SK-N-SH (cell line): ENCODE measurements around the gene RAD51B. TPM values are rescaled to one million over a fixed set of nuclear protein-coding genes. Genes with fewer than 3 reads are reported as not detected.

ENCODE experiments used
- CTCF ChIA-PET: fragments of 300-600, 350-600 bp; formaldehyde crosslinking; extraction: SDS; loops from one replicate; lab custom pipeline; 2021; lab: Yijun Ruan, JAX
- POLR2A ChIA-PET: fragments of 350-600 bp; sonication (Branson Sonifier 250); formaldehyde crosslinking; extraction: SDS; loops from one replicate; lab custom pipeline; 2020; ENCODE audit warnings: antibody characterized with exemption, inconsistent platforms; lab: Yijun Ruan, JAX
- DNase-seq: peaks from one replicate; pipeline ENCODE4 v3.0.0; 2012
- H2AFZ ChIP-seq: fragments of 200-600 bp; sonication (generic); 2 replicates; pipeline ENCODE4 v1.8.1; 2016; ENCODE audit warnings: antibody characterized with exemption, mild to moderate bottlenecking, low read depth
- H3F3A ChIP-seq: fragments of 200-600 bp; sonication (generic); replicated peaks from 2 replicates; pipeline ENCODE3; 2016; ENCODE audit warnings: antibody characterized with exemption, mild to moderate bottlenecking; ENCODE audit not compliant: insufficient read depth
- H3K27ac ChIP-seq, 2 experiments: fragments of 200-500 bp in 1 of 2; fragments of 200-600 bp in 1 of 2; sonication (Bioruptor generic) in 1 of 2; sonication (generic), shearing (Covaris generic) in 1 of 2; 2 replicates each; pipeline versions ENCODE4 v1.5.1 to v1.6.1; 2014 to 2016; ENCODE audit warnings: low read depth in 2 of 2, inconsistent platforms in 1 of 2, low read length in 1 of 2, mild to moderate bottlenecking in 1 of 2, mixed read lengths in 1 of 2
- H3K27me3 ChIP-seq: fragments of 200-600 bp; sonication (generic), shearing (Covaris generic); 2 replicates; pipeline ENCODE4 v1.6.1; 2016; ENCODE audit warnings: mixed run types; ENCODE audit not compliant: insufficient read depth
- H3K36me3 ChIP-seq, 2 experiments: fragments of 200-500 bp in 1 of 2; fragments of 200-600 bp in 1 of 2; sonication (Bioruptor generic) in 1 of 2; sonication (generic) in 1 of 2; replicated peaks in 1 of 2; 2 replicates each; pipeline versions ENCODE3 to v1.5.1; 2014 to 2016; ENCODE audit warnings: low read length in 1 of 2, mild to moderate bottlenecking in 1 of 2; ENCODE audit not compliant: insufficient read depth in 2 of 2, control insufficient read depth in 1 of 2
- H3K4me1 ChIP-seq, 2 experiments: fragments of 200-500 bp in 1 of 2; fragments of 200-600 bp in 1 of 2; sonication (Bioruptor generic) in 1 of 2; sonication (generic), shearing (Covaris generic) in 1 of 2; 2 replicates each; pipeline versions ENCODE4 v1.5.1 to v1.6.1; 2014 to 2016; ENCODE audit warnings: low read depth in 1 of 2, low read length in 1 of 2, mixed run types in 1 of 2; ENCODE audit not compliant: insufficient read depth in 2 of 2, control insufficient read depth in 1 of 2
- H3K4me2 ChIP-seq: fragments of 200-600 bp; sonication (generic), shearing (Covaris generic); 2 replicates; pipeline ENCODE4 v1.6.1; 2017; ENCODE audit warnings: mixed run types
- H3K4me3 ChIP-seq, 2 experiments: fragments of 200-500 bp in 1 of 2; fragments of 200-600 bp in 1 of 2; sonication (Bioruptor generic) in 1 of 2; sonication (generic), shearing (Covaris generic) in 1 of 2; 2 replicates each; pipeline versions ENCODE4 v1.5.1 to v1.8.1; 2014 to 2016; ENCODE audit warnings: low read depth in 2 of 2, inconsistent platforms in 1 of 2, low read length in 1 of 2, mild to moderate bottlenecking in 1 of 2, mixed read lengths in 1 of 2, moderate library complexity in 1 of 2
- H3K79me2 ChIP-seq: fragments of 200-600 bp; sonication (generic); 2 replicates; pipeline ENCODE4 v1.8.1; 2017; ENCODE audit warnings: mild to moderate bottlenecking; ENCODE audit not compliant: insufficient read depth
- H3K9ac ChIP-seq: fragments of 200-600 bp; sonication (generic); 2 replicates; pipeline ENCODE4 v1.6.1; 2017; ENCODE audit warnings: mixed run types
- H3K9me2 ChIP-seq: fragments of 200-600 bp; sonication (generic); 2 replicates; pipeline ENCODE4 v1.6.1; 2017; ENCODE audit warnings: mixed run types
- H3K9me3 ChIP-seq: fragments of 200-600 bp; sonication (generic); 2 replicates; pipeline ENCODE4 v1.6.1; 2017; ENCODE audit warnings: mixed run types, mild to moderate bottlenecking, moderate library complexity
- H4K20me1 ChIP-seq: fragments of 200-600 bp; sonication (generic); 2 replicates; pipeline ENCODE4 v1.6.1; 2017; ENCODE audit warnings: mild to moderate bottlenecking, mixed run types; ENCODE audit not compliant: insufficient read depth
- CHD2 ChIP-seq: fragments of 150-350 bp; IDR thresholded peaks from 2 replicates; pipeline ENCODE4 v1.6.1; 2018; ENCODE audit warnings: low read length; ENCODE audit not compliant: partially characterized antibody
- CTCF ChIP-seq: fragments of 200-600 bp; sonication (generic); IDR thresholded peaks from 2 replicates; pipeline ENCODE4 v1.6.1; 2017; ENCODE audit warnings: antibody characterized with exemption, mild to moderate bottlenecking, moderate library complexity
- EP300 ChIP-seq, 2 experiments: IDR thresholded peaks; 2 replicates each; pipeline versions ENCODE4 v1.4.0 to v1.6.1; 2012; ENCODE audit warnings: borderline replicate concordance in 1 of 2, low read depth in 1 of 2, low read length in 1 of 2
- EZH2phosphoT487 ChIP-seq: fragments of 200-600 bp; sonication (generic); IDR thresholded peaks from 2 replicates; pipeline ENCODE4 v1.6.1; 2017; ENCODE audit warnings: low read depth, mixed run types, mild to moderate bottlenecking, antibody characterized with exemption, moderate library complexity, borderline replicate concordance
- FOXJ3 ChIP-seq: sonication (generic); formaldehyde crosslinking; IDR thresholded peaks from 2 replicates; pipeline ENCODE4 v1.5.1; 2020; ENCODE audit warnings: mild to moderate bottlenecking, missing genetic modification reagents
- GABPA ChIP-seq: IDR thresholded peaks from 2 replicates; pipeline ENCODE4 v1.4.0; 2012; ENCODE audit warnings: low read depth, mild to moderate bottlenecking
- GATA2 ChIP-seq: sonication (generic); formaldehyde crosslinking; IDR thresholded peaks from 2 replicates; pipeline ENCODE4 v1.5.0; 2020; ENCODE audit warnings: mild to moderate bottlenecking, missing genetic modification reagents
- JUND ChIP-seq: IDR thresholded peaks from 2 replicates; pipeline ENCODE4 v1.4.0; 2012
- MXI1 ChIP-seq: IDR thresholded peaks from 2 replicates; pipeline ENCODE4 v1.6.1; 2012; ENCODE audit warnings: mild to moderate bottlenecking, low read depth, low read length, improper control_type of control experiment
- PBX3 ChIP-seq: IDR thresholded peaks from 2 replicates; pipeline ENCODE4; 2012
- RFX5 ChIP-seq: IDR thresholded peaks from 2 replicates; pipeline ENCODE4 v1.6.1; 2012; ENCODE audit warnings: mild to moderate bottlenecking, improper control_type of control experiment, low read length
- SIN3A ChIP-seq: IDR thresholded peaks from 2 replicates; pipeline ENCODE4 v1.6.1; 2012; ENCODE audit warnings: low read depth, mild to moderate bottlenecking, low read length, moderate library complexity, borderline replicate concordance
- SMC3 ChIP-seq: IDR thresholded peaks from 2 replicates; pipeline ENCODE4 v1.6.1; 2012; ENCODE audit warnings: low read depth, low read length, improper control_type of control experiment
- TAF1 ChIP-seq: IDR thresholded peaks from 2 replicates; pipeline ENCODE4 v1.6.1; 2012; ENCODE audit warnings: low read depth, mild to moderate bottlenecking, low read length, moderate library complexity, borderline replicate concordance
- TCF12 ChIP-seq: IDR thresholded peaks from 2 replicates; pipeline ENCODE4 v1.4.0; 2012
- YY1 ChIP-seq: IDR thresholded peaks from 2 replicates; pipeline ENCODE4 v1.4.0; 2012; ENCODE audit warnings: low read depth, mild to moderate bottlenecking
- WGBS: methylation state at CpG from one replicate; pipeline ENCODE4 v1.1.6; 2017; ENCODE audit warnings: low lambda C conversion rate; 5-methylcytosine and 5-hydroxymethylcytosine counted together
- polyA plus RNA-seq, 3 experiments: library from polyadenylated mRNA; depleted of rRNA; stranded (reverse); fragments of >200 nt; gene quantifications; 2 replicates each; pipeline ENCODE4 v1.2.3, GENCODE V29; 2012
- TF ChIP-seq, protein P1 (sequence below): fragments of 150-350 bp; IDR thresholded peaks from 2 replicates; pipeline ENCODE4 v1.6.1; 2017; ENCODE audit warnings: antibody characterized with exemption, low read length, low read depth, borderline replicate concordance
- TF ChIP-seq, protein P2 (sequence below): IDR thresholded peaks from 2 replicates; pipeline ENCODE4 v1.4.0; 2012; ENCODE audit warnings: low read depth
- TF ChIP-seq, protein P3 (sequence below): IDR thresholded peaks from 2 replicates; pipeline ENCODE4 v1.4.0; 2012; ENCODE audit warnings: low read depth, borderline replicate concordance

Gene RAD51B
- polyA plus RNA-seq, 1 of the 3 experiments (the other 2 are of a cell fraction): 6.0 TPM

DNA sequence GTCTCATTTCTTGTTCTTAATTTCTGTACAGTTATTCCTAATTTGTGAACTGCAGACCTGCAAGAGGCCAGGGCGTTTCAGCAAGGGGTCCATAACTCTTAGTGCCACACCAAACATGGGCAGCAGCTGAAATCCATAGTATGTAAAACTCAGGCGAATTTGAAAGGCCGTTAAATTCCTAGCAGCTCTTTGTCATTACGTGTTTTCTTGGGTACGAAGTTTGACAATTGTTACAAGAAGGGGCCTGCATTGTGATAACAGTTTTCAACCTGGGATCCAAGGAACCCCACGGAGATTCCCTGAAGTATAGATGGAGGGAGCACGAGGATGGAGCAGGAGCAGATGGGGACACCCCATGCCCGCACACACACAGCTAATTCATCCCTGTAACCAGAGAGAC, 685.3 kb downstream of the RAD51B start:
- Histone ChIP-seq H3K27ac (no peak overlapping the region), H3K4me2 (no peak overlapping the region), H3K36me3 (no peaks in the 10 kb centered on the region), H3K9me3 (no peaks in the 10 kb centered on the region), H3K4me1 (peaks cover 7 to 15% of the 10 kb centered on the region in 2 experiments; a peak in 3 of 4 replicates), H3K9ac (no peak overlapping the region), H4K20me1 (no peaks in the 10 kb centered on the region)
- 80% methylated on average over 8 of the region's 8 CpGs for WGBS
- DNase-seq: no peak
- CTCF ChIA-PET: interaction anchor here (1.6 kb wide), 1 partner anchor 339 kb away, joined by 5 read pairs; no protein-coding TSS in a partner anchor
- no peak for TF ChIP-seq MXI1
- TF ChIP-seq, protein P1, sequence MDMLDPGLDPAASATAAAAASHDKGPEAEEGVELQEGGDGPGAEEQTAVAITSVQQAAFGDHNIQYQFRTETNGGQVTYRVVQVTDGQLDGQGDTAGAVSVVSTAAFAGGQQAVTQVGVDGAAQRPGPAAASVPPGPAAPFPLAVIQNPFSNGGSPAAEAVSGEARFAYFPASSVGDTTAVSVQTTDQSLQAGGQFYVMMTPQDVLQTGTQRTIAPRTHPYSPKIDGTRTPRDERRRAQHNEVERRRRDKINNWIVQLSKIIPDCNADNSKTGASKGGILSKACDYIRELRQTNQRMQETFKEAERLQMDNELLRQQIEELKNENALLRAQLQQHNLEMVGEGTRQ: no peak
- TF ChIP-seq SMC3: no peak
- no peak for TF ChIP-seq YY1
- TF ChIP-seq, protein P2, sequence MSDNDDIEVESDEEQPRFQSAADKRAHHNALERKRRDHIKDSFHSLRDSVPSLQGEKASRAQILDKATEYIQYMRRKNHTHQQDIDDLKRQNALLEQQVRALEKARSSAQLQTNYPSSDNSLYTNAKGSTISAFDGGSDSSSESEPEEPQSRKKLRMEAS: no peak
- no peak for TF ChIP-seq TAF1
- TF ChIP-seq, protein P3, sequence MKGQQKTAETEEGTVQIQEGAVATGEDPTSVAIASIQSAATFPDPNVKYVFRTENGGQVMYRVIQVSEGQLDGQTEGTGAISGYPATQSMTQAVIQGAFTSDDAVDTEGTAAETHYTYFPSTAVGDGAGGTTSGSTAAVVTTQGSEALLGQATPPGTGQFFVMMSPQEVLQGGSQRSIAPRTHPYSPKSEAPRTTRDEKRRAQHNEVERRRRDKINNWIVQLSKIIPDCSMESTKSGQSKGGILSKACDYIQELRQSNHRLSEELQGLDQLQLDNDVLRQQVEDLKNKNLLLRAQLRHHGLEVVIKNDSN: no peak
- TF ChIP-seq CHD2: no peak
- TF ChIP-seq GABPA: no peak
- TF ChIP-seq EZH2phosphoT487: no peak
- TF ChIP-seq RFX5: no peak
- no peak for TF ChIP-seq EP300 (IDR thresholded peaks at IDR 0.05; ENCODE audit: borderline replicate concordance in 1 of 2, low read depth in 1 of 2, low read length in 1 of 2)
- TF ChIP-seq, all 33 proteins: peak for 0
- Histone ChIP-seq H2AFZ (no peak overlapping the region), H3K27me3 (no peaks in the 10 kb centered on the region), H3K4me3 (no peak overlapping the region), H3K9me2 (no peaks in the 10 kb centered on the region), H3K79me2 (no peaks in the 10 kb centered on the region), H3F3A (peaks cover 11% of the 10 kb centered on the region)
- POLR2A ChIA-PET: interaction anchor here (0.8 kb wide), 1 partner anchor 12 kb away, joined by 3 read pairs; no protein-coding TSS in a partner anchor

DNA sequence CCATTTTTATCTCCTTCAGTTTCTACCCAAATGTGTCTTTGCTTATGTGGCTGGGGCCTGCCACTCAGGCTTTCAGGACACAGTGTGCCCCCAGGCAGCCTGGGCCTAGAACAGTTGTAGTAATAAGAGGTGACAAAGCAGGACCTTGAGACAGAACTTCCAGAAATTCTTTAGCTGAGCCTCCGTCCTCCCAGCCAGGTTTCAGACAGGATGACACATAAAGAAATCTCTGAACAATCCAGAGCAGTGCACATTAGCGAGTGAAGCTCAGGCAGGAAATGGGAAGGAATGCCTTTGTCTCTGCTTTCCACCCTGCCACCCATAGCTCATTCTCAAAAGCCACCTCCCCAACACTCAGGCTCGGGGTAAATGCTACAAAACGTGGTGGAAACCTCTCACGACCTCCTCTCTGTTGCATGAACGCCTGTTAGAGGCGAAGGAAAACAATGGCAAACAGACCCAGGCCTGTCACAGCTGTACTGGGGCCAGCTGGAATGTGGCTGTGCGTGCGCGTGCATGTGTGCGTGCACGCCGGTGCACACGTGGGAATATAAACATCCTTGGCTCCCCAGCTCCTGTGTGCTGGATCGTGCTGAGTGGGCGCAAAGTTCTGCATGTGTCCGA, 686.6 kb downstream of the RAD51B start:
- Histone ChIP-seq H3K9me2 (no peaks in the 10 kb centered on the region), H3K9me3 (no peaks in the 10 kb centered on the region), H3F3A (peaks cover 21% of the 10 kb centered on the region), H2AFZ (peak overlapping the region; percentile 64; the same call in 1 of the 2 replicates), H3K4me3 (no peak overlapping the region), H3K4me2 (peak overlapping the region; percentile 29; the same call in 1 of the 2 replicates), H3K36me3 (no peaks in the 10 kb centered on the region), H3K27ac (peak overlapping the region; percentile 41 to 75; a peak in 3 of 4 replicates), H3K4me1 (peaks cover 20 to 25% of the 10 kb centered on the region in 2 experiments; a peak in 3 of 4 replicates), H3K79me2 (no peaks in the 10 kb centered on the region), H4K20me1 (no peaks in the 10 kb centered on the region), H3K9ac (peak overlapping the region; percentile 35; the same call in 1 of the 2 replicates), H3K27me3 (no peaks in the 10 kb centered on the region)
- 68% methylated on average over 8 of the region's 17 CpGs for WGBS
- no peak for DNase-seq
- CTCF ChIA-PET: no interaction called here
- POLR2A ChIA-PET: no interaction called here
- TF ChIP-seq EZH2phosphoT487 (no peak), CTCF (no peak), FOXJ3 (no peak), PBX3 (no peak; the same call in 1 of the 2 replicates), RFX5 (no peak), GATA2 (no peak), TCF12 (no peak), SIN3A (no peak), TAF1 (no peak), JUND (no peak)
